HG02943 (cell line): ENCODE data around the gene RUNX2.
"Not testable (repeated sequence)": the region's sequence is repeated elsewhere in the genome, so short reads cannot be mapped to it uniquely, and the experiment has no call there.

Source experiments
- ATAC-seq: cut with Tn5 transposase; IDR thresholded peaks from one replicate; pipeline ENCODE4 v1.9.1; 2021; ENCODE audit warnings: mild to moderate bottlenecking, low read depth, moderate library complexity; ENCODE audit not compliant: unreplicated experiment

RUNX2 gene

GRCh38 chr6:45657226-45657625 lies 329.1 kb downstream of the RUNX2 start:
- no peak for ATAC-seq

GRCh38 chr6:45658400-45658799 lies 330.3 kb downstream of the RUNX2 start:
- no peak for ATAC-seq

GRCh38 chr6:45658958-45659357 lies 330.8 kb downstream of the RUNX2 start:
- ATAC-seq = no peak

GRCh38 chr6:45661661-45662060 lies 333.5 kb downstream of the RUNX2 start:
- no peak for ATAC-seq

GRCh38 chr6:45663251-45664221 lies 335.4 kb downstream of the RUNX2 start:
- no peak for ATAC-seq

GRCh38 chr6:45664707-45665106 lies 336.6 kb downstream of the RUNX2 start:
- ATAC-seq = no peak

GRCh38 chr6:45665859-45666258 lies 337.7 kb downstream of the RUNX2 start:
- no peak for ATAC-seq

- no peak for ATAC-seq
Observed at GRCh38 chr6:45666846-45667245, 338.7 kb downstream of the RUNX2 start.

GRCh38 chr6:45667300-45667699 lies 339.2 kb downstream of the RUNX2 start:
- no peak for ATAC-seq

GRCh38 chr6:45667766-45668165 lies 339.6 kb downstream of the RUNX2 start:
- ATAC-seq = no peak

- no peak for ATAC-seq
Observed at GRCh38 chr6:45668705-45669104, 340.6 kb downstream of the RUNX2 start.

GRCh38 chr6:45673167-45673566 lies 345.0 kb downstream of the RUNX2 start:
- ATAC-seq = not testable (repeated sequence)

GRCh38 chr6:45675166-45675565 lies 347.0 kb downstream of the RUNX2 start:
- ATAC-seq = not testable (repeated sequence)

GRCh38 chr6:45675634-45676033 lies 347.5 kb downstream of the RUNX2 start:
- no peak for ATAC-seq

GRCh38 chr6:45676380-45676779 lies 348.2 kb downstream of the RUNX2 start:
- no peak for ATAC-seq

- ATAC-seq = peak; percentile 73
Observed at GRCh38 chr6:45677381-45678284, 349.5 kb downstream of the RUNX2 start.

GRCh38 chr6:45678285-45678607 lies 350.1 kb downstream of the RUNX2 start:
- no peak for ATAC-seq

- ATAC-seq = no peak
Observed at GRCh38 chr6:45679163-45679562, 351.0 kb downstream of the RUNX2 start.

GRCh38 chr6:45679631-45680030 lies 351.5 kb downstream of the RUNX2 start:
- no peak for ATAC-seq

GRCh38 chr6:45681860-45682511 lies 353.9 kb downstream of the RUNX2 start:
- peak; percentile 82 for ATAC-seq

GRCh38 chr6:45684476-45684875 lies 356.3 kb downstream of the RUNX2 start:
- ATAC-seq = no peak
